NCI-H2196 treated with DMSO at 0.1 percent for 48 hours (cell line): ENCODE data around the gene SYNDIG1.
"Not testable (repeated sequence)": the region's sequence is repeated elsewhere in the genome, so short reads cannot be mapped to it uniquely, and the experiment has no call there.

Source experiments
- DNase-seq: peaks from one replicate; lab custom pipeline; 2025; ENCODE audit not compliant: unreplicated experiment; lab: John Stamatoyannopoulos, UW

SYNDIG1 gene

DNA sequence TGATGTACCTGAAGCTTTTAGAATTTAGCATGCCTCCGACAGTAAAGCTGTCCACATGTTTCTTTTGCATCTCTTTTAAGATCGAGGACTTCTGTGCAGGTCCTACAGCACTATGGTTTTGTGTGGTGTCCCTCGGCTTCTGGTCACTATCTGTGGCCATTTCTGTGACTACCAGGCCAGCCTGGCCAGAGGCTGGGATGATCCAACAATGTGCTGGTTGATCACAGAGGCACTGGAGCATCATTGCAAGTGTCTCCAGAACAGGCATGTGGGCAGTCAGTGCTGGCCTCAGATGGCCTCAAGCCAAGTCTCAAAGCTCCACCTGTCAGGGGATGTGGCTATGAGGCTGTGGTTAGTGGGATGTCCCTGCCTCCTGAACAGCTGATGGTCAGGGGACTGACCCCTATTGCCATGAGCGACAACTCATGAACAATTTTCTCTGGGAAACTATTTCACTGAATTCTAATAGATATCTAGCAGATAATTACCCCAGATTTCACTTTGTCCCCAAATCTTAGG, 136.6 kb downstream of the SYNDIG1 start:
- DNase-seq = no peak

DNA sequence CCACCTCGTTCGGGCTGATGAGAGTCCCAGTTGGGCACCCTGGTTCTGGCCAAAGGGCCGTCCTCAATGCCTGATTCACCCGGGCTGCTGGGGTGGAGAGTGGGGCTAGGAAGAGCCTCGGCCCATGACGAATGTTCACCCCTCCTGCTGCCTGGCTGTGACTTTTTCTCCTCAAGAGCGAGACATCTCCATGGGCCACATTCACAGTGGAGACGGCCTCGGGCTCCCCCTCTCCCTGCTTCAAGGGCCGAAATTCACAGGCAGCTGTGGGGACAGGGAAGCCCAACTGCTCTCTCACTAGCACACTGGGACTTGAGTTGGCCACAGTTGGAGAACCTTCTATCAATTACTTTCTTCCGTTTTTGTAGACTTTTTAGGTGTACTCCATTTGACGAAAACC, 138.0 kb downstream of the SYNDIG1 start:
- no peak for DNase-seq

DNA sequence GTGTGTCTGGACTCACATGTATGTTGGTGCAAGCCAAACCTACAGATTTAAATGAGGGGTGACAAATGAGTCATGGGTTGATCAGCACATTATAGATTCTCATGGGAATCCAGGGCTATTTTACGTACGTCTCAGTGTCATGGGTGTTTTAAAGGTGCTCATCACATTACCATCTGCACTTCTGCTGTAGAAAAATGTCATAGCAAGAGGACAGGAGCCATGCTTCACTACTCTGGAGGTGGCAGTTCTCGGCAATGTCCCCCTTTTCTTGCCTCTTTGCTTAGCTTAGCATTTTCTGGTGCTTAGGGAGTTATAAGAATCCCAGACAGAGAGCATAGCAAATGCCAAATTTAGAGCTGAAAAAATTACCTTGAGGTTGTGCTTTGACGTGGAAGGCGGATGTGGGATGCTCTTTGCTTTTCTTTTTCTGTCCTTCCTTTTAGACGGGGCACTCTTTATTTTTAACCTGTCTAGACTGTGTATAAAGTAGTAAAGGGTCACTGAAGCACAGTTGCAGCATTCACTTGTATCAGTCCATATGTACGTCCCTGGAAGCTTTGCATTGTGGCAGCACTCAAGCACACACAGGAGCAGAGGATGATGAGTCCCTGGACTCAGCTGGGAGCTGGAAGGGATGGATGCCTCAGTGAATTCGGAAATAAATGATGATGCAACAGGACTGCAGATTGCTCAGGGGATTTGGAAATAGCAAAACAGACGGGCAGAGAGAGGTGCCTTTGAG, 139.7 kb downstream of the SYNDIG1 start:
- no peak for DNase-seq

DNA sequence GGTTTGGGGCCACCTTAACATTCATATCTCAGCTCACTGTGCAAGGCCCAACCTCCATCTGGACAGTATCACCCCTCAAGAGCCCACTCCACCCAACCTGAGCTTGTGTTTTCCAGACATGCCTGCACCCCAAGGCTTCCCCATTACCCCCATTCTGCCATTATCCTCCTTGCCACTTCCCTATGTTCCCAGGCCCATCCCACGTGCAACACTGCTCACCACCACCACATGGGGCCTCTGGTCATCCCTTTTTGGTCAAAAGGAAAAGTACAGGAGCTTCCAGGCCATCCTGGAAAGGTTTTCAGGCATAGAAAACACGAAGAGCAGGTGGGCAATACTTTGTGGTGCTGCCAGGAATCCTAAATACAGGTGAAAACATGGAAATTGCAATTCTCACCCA, 140.3 kb downstream of the SYNDIG1 start:
- DNase-seq = no peak

DNA sequence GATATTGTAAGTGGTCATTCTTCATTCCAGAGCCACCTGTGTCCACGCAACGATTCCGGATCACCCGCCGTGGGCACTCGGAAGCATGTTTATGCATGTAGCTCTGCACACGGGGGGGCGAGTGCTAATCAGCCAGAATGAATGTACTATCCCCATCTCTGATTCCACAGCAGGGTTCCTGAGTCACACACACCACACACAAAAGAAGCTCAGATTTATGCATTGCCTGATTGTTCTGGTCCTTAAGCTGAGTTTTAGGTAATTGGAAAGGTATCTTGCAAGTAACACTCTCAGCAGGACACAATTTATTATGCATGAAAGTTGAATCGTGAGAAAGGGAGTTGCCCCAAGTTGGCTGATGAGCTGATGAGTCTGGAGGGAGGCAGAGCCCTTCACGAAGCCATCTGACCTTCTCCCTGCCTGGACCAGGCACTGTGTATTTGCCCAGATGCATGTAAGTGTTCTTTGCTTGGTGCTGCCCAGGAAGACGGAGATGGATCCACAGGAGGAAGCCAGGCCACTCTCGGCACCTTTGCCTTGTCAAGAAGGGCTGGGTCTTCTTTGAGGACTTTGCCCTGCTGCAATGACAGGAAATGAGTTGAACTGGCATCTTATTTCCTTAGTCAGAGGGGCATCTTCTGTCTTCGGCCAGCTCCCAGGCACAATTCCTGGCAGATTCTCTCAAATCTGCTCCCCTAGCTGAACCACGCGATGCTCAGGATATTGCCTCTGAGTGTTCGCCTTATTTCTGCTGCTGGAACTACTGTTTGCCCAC, 141.1 kb downstream of the SYNDIG1 start:
- no peak for DNase-seq

DNA sequence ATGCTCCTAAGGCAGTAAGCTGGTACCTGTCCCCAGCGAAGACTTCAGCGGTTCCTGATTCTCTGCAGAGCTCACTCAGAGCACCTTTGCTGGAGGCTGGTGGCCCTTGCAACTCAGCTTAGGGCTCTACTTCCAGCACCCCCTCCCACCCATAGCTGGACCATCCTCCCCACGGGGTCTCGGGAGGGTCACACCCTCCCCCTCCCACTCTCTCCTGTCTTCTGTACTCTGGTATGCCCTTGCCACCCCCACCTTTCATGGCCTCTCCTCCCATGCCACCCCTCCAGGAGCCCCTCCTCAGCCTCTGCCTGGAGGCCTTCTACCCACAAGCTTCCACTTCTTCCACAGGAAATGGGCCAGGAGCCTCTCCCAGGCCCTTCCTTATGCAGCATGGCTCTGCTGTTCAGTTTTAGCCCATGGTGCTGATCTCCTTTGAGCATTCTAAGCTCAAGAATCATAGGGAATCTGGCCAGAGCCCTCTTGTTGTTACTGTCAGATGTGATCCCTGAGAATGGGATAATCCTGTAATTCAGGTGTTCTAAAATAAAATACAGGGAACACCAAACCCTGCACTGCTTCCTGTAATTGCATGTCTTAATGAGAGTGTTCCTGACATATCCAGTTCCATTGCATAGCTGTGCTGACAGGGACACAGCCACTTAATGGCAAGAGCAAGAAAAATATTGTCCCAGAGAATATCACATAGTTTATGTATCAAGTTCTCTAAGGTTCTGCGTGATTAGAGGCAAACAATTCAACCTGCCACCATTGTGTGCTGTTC, 142.1 kb downstream of the SYNDIG1 start:
- DNase-seq = no peak

DNA sequence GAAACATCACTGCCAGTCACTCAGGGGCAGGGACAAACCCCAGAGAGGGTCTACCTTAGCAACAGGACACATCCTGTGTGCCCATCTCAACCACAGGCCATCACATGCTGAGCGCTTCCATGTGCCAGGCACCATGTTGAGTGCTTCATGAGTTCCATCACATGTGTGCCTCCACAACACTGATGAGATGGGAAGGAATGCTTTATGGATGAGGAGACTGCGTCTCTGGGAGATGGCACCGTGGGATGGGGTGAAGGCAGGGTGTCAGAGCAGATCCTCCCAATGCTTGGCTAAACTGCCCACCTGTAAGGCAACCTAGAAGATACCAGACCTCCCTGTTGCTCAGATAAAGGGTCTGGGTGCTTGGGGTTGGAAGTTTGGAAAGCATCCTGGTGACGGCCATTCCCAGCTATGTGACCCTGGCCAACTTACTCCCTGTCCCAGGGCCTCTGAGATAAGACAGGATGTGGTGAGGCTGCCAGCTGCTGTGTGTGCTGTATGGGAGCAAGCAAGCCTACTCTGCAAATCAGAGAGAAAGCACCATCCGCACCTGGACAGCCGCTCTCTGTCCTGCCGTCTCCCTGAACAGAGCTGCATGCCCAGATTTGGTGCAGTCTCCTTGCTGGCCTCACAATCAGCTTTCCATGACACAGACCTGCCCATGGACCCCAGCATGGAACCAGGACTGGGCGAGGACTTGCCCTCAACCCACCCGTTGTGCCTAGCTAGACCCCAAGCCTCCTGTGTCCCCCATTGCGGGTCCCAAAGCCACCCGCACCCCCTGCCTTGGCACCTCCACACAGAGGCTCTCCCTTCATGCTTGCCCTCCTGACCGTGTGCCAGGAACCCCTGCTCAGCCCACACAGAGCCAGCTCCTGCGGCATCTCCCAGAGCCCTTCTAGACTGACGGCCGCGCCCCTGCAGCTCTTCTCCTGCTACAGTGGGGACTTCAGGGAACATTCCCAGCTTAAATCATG, 143.7 kb downstream of the SYNDIG1 start:
- no peak for DNase-seq

DNA sequence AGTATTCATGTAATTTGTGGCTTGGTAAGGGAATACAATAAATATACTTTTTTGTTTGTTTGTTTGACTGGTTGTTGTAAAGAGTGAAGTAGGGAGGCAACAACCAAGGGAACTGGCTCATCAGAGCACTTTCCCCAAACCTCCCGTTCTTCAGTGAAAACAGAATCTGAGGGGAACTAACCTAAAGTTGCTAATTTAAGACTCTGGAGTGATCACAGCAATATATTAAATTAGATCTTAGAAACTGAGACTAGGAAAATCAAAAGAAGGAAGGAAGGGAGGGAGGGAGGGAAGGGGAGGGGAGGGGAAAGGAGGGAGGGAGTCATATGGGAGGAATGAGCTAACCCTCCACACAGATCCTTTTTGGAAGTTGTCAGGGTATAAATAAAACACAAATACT, 144.9 kb downstream of the SYNDIG1 start:
- no peak for DNase-seq

DNA sequence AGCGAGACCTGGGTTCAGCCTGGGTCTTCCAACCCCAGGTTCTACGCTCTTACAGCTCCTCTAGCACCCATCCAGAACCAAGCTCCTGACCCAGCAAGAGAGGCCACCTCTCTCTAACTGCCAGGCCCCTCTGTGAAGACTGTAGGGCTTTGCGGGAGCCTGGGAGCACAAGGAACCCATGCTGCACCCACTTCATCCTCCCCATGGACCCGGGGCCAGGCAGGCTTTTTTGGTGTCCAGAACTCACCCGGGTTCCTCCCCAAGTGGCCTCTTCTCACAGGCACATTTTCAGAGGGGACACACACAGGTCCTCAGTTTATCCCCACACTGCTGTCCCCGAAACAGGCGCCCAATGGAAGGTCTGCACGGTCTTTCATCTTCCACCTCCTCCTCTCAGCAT, 145.9 kb downstream of the SYNDIG1 start:
- DNase-seq = no peak

DNA sequence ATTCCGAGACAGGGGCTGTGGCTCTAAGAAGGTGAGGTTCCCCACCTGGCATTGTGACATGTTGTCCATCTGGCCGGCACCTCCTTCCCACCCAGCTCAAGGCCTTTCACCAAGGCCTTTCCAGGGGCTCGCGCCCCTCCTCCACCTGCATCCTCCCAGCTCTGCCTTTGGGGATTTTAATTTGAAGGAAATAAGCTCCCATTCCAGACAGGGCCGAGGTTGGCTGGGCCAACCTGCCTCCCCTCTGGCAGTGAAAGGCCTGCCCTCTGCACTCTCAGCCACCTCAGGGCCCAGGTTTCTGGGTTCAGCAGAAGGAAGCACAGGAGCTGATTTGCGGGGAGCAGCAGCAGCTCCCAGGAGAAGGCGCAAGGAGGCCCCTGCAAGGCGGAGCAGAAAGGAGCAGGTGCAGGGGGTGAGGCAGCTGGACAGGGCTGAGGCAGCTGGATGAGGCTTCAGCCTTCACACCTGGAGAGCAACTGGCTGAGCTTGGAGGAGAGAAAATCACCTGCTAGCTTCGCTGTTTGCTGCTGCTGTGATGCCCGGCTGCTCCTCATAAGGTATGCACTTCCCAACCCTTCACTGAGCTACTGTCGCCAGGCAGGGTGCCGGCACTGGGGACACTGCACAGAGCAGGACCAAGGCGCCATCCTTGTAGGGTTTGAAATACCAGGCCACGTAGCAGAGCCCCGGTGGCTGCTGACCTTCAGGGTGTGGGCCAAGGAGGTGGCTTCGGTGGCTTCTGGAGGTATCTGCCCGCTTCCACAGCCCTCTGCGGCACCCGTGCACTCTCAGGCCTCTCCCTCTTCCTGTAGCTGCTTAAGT, 147.0 kb downstream of the SYNDIG1 start:
- DNase-seq = no peak

DNA sequence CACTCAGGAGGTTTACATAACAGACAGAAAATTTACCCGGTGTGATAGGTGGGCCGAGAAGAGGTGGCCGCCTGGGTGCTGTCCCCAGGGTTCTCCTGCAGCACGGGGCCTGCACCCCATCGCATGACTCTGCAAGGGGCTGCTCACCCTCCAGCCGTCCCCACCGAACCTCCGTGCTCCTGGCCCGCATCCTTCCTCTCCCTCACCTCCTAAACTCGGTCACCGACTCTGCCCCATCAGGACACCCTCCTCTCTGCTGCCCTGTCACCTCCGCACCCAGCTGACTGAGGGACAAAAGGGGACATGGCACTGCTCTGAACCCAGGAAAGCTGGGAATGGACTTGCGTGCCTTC, 147.6 kb downstream of the SYNDIG1 start:
- no peak for DNase-seq

DNA sequence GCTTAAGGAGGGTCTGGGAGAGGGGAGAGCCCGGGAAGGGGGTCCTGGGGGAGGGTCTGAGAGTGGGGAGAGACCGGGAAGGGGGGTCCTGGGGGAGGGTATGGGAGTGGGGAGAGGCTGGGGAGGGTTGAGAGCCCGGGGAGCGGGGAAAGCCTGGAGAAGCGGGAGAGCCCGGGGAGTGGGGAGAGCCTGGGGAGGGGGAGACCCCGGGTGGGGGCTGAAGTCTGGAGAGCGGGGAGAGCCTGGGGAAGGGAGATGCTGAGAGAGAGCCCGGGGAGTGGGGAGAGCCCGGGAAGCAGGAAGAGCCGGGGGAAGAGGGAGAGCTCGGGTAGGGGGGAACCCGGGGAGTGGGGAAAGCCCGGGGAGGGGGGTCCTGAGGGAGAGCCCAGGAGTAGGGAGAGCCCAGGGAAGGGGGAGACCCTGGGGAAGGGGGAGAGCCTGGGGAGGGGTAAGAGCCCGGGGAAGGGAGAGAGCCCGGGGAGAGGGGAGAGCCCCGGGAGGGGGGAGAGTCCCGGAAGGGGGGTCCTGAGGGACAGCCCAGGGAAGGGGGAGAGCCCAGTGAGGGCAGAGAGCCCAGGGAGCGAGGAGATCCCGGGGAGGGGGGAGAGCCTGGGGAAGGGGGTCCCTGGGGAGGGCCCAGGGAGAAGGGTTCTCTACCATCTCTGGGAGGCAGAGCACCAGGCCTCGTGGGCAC, 148.5 kb downstream of the SYNDIG1 start:
- DNase-seq = no peak

DNA sequence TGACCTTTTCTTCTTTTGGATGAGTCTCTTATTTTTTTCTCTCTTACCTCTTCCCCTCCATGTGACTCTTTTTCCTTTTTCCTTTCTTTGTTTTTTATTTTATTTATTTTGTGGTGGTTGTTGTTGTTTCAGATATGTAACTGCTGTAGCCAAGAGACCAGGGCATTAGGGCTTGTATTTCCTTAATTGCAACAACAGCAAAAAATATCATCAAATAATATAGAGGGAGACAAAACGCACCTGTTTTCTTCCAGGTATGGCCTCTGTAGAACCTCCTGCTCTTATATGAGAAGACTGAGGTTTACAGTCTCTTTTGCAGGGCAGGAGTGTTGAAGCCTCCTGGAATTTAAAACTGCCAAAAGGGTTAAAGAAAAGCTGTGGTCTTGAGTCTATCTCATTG, 149.3 kb downstream of the SYNDIG1 start:
- no peak for DNase-seq

DNA sequence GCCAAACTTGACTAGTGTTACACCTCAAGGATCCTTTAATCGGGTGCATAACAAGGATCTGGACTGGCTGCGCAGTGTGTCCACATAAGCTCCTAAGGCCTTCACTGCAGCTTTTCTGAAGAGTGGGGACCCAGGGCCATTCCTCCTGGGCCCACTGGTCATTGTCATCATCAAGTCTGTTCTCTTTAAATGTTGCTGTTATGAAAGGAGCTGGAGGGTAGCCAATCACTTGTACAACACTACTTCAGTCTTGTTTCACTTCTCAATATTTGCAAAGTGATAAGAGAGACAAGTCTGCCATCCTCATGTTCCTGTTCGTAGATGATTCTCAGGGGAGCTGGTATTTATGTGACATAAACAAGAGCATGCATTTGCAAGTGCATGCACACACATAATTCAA, 149.8 kb downstream of the SYNDIG1 start:
- no peak for DNase-seq

DNA sequence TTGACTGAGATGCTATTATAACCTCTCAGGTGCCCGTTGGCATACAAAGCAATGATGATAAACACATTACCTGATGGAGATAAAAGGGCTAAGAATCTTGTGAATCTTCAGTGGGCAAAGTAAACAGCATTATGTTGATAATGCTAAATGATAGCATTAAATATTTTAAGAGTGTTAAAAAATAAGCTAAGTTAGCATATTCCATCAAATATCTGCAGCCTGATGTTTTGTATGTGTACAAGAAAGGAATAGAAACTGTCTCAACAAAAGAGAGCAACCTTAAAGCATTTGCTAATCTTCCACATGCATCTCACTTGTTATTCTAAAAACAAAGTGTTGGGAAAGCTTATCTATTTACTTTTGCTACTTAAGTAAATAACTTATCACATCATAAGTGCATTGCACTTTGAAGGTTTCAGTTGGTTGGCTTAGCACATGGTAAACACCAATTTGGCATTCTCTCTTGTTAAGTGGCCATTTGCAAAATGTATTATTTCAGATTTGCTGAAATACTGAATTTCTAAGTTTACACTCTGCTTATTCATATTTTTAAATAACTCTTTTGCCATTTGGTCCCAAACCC, 151.6 kb downstream of the SYNDIG1 start:
- DNase-seq = no peak

DNA sequence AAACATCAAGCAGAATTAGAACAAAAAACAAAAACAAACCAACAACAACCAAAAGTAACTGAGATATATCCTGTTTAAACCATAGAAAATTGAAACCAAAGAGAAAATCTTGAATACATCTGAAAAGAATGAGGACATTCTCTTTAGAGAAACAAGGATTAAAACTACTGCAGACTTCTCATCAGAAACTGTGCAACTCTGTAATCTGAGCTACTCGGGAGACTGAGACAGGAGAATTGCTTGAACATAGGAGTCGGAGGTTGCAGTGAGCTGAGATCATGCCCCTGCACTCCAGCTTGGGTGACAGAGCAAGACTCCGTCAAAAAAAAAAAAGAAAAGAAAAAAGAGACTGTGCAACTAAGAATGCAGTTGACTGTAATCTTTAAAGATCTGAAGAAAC, 153.4 kb downstream of the SYNDIG1 start:
- no peak for DNase-seq

DNA sequence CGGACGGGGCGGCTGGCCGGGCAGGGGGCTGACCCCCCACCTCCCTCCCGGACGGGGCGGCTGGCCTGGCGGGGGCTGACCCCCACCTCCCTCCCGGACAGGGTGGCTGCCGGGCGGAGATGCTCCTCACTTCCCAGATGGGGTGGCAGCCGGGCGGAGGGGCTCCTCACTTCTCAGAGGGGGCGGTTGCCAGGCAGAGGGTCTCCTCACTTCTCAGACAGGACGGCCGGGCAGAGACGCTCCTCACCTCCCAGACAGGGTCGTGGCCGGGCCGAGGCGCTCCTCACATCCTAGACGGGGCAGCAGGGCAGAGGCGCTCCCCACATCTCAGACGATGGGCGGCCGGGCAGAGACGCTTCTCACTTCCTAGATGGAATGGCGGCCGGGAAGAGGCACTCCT, 156.7 kb downstream of the SYNDIG1 start:
- not testable (repeated sequence) for DNase-seq

DNA sequence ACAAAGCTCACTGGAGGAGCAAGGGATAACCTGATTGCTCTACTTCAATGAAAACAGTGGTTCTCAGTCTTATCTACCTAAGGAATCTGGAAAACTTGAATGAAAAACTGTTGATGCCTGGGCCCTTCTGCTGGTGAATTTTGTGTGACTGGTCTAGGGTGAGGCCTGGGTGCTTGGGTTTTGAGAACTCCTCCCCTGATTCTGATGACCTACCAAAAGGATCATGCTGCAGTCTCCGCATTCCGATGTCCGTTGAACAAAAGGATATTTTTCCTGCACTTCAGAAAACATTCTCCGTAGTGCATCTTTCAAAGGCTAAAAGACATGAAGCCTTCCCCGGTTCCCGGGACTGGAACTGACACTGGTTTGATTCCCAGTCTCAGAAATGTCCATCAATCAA, 157.9 kb downstream of the SYNDIG1 start:
- DNase-seq = no peak

DNA sequence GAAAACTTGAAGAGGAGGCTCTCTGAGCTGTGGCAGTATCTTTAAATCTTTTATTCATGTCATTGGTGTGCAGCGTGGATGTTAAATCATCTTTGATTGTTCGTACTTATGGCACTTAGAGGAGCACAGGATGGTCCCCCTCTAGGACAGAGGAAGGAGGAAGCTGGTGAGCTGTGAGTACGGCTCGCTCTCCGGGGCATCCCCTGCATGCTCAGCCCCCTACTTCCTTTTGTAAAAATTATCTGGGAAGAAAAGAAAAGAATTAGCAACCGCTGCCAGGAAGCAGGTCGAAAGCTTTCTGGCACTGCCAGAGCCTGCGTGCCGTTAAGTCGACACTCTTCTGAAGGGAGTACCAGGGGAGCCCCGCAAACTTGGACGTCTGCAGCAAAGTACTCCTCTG, 158.5 kb downstream of the SYNDIG1 start:
- no peak for DNase-seq
